Measurements from ENCODE around the gene TMPRSS4. TPM values are rescaled to one million over a fixed set of nuclear protein-coding genes. Genes with fewer than 3 reads are reported as not detected.

The TMPRSS4 gene
- total RNA-seq, 1 experiment from 2014 or later: 1.5 TPM

DNA sequence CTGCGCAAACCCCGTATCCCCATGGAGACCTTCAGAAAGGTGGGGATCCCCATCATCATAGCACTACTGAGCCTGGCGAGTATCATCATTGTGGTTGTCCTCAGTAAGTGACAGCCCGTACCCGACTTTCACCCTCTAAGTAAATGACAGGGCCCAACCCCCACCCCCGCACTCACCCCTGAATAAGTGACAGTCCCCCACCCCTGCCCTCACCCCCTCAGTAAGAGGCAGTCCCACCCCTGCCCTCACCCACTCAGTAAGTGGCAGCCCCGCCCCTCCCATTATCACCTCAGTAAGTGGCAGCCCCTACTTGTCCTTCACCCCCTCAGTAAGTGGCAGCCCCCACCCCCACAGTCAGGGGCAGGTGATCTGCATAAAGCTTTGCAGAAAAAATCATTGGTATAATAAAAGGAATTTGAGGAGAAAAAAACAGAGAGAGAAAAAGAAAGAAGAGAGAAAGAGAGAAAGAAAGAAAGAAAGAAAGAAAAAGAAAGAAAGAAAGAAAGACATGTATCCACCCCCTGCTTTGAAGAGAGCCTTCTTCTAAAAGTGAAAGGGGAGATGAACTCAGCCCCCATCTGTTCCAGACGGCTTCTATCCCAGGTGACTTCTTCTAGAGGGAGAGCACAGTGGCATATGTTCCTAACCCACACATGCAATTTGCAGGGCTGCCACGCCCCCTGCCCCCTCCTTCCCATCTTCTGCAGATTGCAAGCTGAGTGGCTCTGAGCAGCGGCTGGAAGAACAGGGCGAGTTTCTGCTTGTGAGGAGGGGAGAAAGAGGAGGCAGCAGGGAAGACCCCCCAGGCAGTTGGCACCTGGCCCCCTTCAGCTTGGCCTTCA is 22.3 kb downstream of the TMPRSS4 start:
- H3K9me2 ChIP-seq (ENCODE audit: insufficient read depth): no peaks in the 10 kb centered on the region
- RAD21 ChIA-PET (ENCODE audit: low non-redundant PET in 1 of 2, low total read pairs in 2 of 2, uncharacterized antibody in 2 of 2, unreplicated experiment in 2 of 2): no interaction called here
- DNase-seq (ENCODE audit: low read depth, low spot score) (no peak), ATAC-seq (no peak)
- no peaks in the 10 kb centered on the region for H3K9me3 ChIP-seq (ENCODE audit: control insufficient read depth in 1 of 2, insufficient read depth in 1 of 2, low read depth in 1 of 2, low read length in 2 of 2)
- CTCF ChIA-PET: no interaction called here
- BruUV-seq (replicated peaks): no TSS peak
- no peak overlapping the region for H3K4me2 ChIP-seq (ENCODE audit: low read length)
- intact Hi-C loops (cut with micrococcal nuclease): no loop called here
- no peaks in the 10 kb centered on the region for H3K4me1 ChIP-seq (ENCODE audit: control insufficient read depth in 1 of 2, insufficient read depth in 2 of 2, low read length in 2 of 2)
- H3K9ac ChIP-seq (ENCODE audit: low read length): no peak overlapping the region
- H4K20me1 ChIP-seq (ENCODE audit: insufficient read depth): no peaks in the 10 kb centered on the region
- no peaks in the 10 kb centered on the region for H3K27me3 ChIP-seq (ENCODE audit: insufficient read depth, low read length)
- no peak overlapping the region for H2AFZ ChIP-seq (ENCODE audit: low read depth, low read length, poor library complexity, severe bottlenecking)
- TF ChIP-seq EGR1 (IDR thresholded peaks at IDR 0.05; ENCODE audit: low read depth) (no peak), SIN3A (IDR thresholded peaks at IDR 0.05; ENCODE audit: low read depth) (no peak), YY1 (IDR thresholded peaks at IDR 0.05; ENCODE audit: extremely low read depth, insufficient replicate concordance, low read depth, low read length) (no peak), ZFX (IDR thresholded peaks at IDR 0.05) (no peak), RAD21 (IDR thresholded peaks at IDR 0.05; ENCODE audit: low read depth) (no peak), FOSL1 (IDR thresholded peaks at IDR 0.05; ENCODE audit: low read depth) (no peak), EZH2phosphoT487 (IDR thresholded peaks at IDR 0.05; ENCODE audit: borderline replicate concordance) (no peak), CEBPB (IDR thresholded peaks at IDR 0.05; ENCODE audit: low read depth) (no peak), CBX3 (IDR thresholded peaks at IDR 0.05; ENCODE audit: low read depth) (no peak)
- TF ChIP-seq, protein P1, sequence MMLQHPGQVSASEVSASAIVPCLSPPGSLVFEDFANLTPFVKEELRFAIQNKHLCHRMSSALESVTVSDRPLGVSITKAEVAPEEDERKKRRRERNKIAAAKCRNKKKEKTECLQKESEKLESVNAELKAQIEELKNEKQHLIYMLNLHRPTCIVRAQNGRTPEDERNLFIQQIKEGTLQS (IDR thresholded peaks at IDR 0.05): no peak
- TF ChIP-seq, protein P2, sequence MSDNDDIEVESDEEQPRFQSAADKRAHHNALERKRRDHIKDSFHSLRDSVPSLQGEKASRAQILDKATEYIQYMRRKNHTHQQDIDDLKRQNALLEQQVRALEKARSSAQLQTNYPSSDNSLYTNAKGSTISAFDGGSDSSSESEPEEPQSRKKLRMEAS (IDR thresholded peaks at IDR 0.05): no peak
- TF ChIP-seq, protein P3, sequence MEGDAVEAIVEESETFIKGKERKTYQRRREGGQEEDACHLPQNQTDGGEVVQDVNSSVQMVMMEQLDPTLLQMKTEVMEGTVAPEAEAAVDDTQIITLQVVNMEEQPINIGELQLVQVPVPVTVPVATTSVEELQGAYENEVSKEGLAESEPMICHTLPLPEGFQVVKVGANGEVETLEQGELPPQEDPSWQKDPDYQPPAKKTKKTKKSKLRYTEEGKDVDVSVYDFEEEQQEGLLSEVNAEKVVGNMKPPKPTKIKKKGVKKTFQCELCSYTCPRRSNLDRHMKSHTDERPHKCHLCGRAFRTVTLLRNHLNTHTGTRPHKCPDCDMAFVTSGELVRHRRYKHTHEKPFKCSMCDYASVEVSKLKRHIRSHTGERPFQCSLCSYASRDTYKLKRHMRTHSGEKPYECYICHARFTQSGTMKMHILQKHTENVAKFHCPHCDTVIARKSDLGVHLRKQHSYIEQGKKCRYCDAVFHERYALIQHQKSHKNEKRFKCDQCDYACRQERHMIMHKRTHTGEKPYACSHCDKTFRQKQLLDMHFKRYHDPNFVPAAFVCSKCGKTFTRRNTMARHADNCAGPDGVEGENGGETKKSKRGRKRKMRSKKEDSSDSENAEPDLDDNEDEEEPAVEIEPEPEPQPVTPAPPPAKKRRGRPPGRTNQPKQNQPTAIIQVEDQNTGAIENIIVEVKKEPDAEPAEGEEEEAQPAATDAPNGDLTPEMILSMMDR (IDR thresholded peaks at IDR 0.05 in 2 of 3, conservative IDR thresholded peaks at IDR 0.05 in 1 of 3; ENCODE audit: borderline replicate concordance in 1 of 3, insufficient read depth in 1 of 3, low read depth in 2 of 3, low read length in 2 of 3): no peak
- H3K4me3 ChIP-seq (replicated peaks in 1 of 2; ENCODE audit: low read depth in 1 of 2, low read length in 2 of 2): no peak overlapping the region
- POLR2A ChIA-PET: no interaction called here
- H3K36me3 ChIP-seq (ENCODE audit: control insufficient read depth in 1 of 2, insufficient read depth in 2 of 2, low read length in 2 of 2): no peaks in the 10 kb centered on the region
- no peak overlapping the region for H3K27ac ChIP-seq (ENCODE audit: low read depth, low read length)
- H3K79me2 ChIP-seq (ENCODE audit: insufficient read depth, low read length): no peaks in the 10 kb centered on the region

Measured in HCT116 (cell line).